H1 (cell line): ENCODE measurements around the gene CHST3. TPM values are rescaled to one million over a fixed set of nuclear protein-coding genes. Genes with fewer than 3 reads are reported as not detected.

ENCODE experiments used
- BCL11A ChIP-seq, 2 experiments: IDR thresholded peaks; one replicate each; pipeline ENCODE4 v1.6.1; 2011; ENCODE audit warnings: low read depth in 2 of 2, low read length in 2 of 2, mild to moderate bottlenecking in 2 of 2
- CHD7 ChIP-seq: fragments of 300-600 bp; sonication (generic); IDR thresholded peaks from 2 replicates; pipeline ENCODE4 v1.7.1; 2012; ENCODE audit warnings: low read length, moderate library complexity, mild to moderate bottlenecking, inconsistent platforms; ENCODE audit not compliant: insufficient replicate concordance
- CREB1 ChIP-seq: IDR thresholded peaks from 2 replicates; pipeline ENCODE4 v1.6.1; 2012; ENCODE audit warnings: inconsistent platforms
- EGR1 ChIP-seq: IDR thresholded peaks from 2 replicates; pipeline ENCODE4 v1.6.1; 2011; ENCODE audit warnings: low read depth, low read length, borderline replicate concordance
- NRF1 ChIP-seq: IDR thresholded peaks from 2 replicates; pipeline ENCODE4 v1.6.1; 2011; ENCODE audit warnings: mild to moderate bottlenecking, low read depth, low read length, improper control_type of control experiment
- POU5F1 ChIP-seq: IDR thresholded peaks from 2 replicates; pipeline ENCODE4 v1.6.1; 2011; ENCODE audit warnings: low read depth, mild to moderate bottlenecking, low read length, moderate library complexity
- SIN3A ChIP-seq, 2 experiments: IDR thresholded peaks in 1 of 2; conservative IDR thresholded peaks in 1 of 2; 2 replicates each; pipeline ENCODE4 v1.6.1; 2011 to 2012; ENCODE audit warnings: low read length in 2 of 2, improper control_type of control experiment in 1 of 2, low read depth in 1 of 2, mild to moderate bottlenecking in 1 of 2
- SP1 ChIP-seq: IDR thresholded peaks from 2 replicates; pipeline ENCODE4 v1.6.1; 2011; ENCODE audit warnings: low read depth, low read length
- SP2 ChIP-seq: IDR thresholded peaks from 2 replicates; pipeline ENCODE4 v1.6.1; 2012; ENCODE audit warnings: mild to moderate bottlenecking, low read length, inconsistent platforms
- SUZ12 ChIP-seq: fragments of 200-600 bp; sonication (generic); IDR thresholded peaks from 2 replicates; pipeline ENCODE4 v1.6.1; 2012; ENCODE audit warnings: mild to moderate bottlenecking, inconsistent platforms, low read length, moderate library complexity, mixed read lengths
- TEAD4 ChIP-seq: IDR thresholded peaks from 2 replicates; pipeline ENCODE4 v1.6.1; 2012; ENCODE audit warnings: low read depth, low read length, inconsistent platforms, mixed read lengths
- polyA plus RNA-seq, 7 experiments: library from polyadenylated mRNA; depleted of rRNA in 3 of 7; stranded (reverse) in 5 of 7; unstranded in 2 of 7; fragments of >200 nt in 5 of 7; fragments of 200-250 nt in 2 of 7; gene quantifications; 1 replicate in 5 of 7; 2 replicates in 1 of 7; 4 replicates in 1 of 7; pipeline versions ENCODE4 v1.2.1 to v1.2.3, GENCODE V29; 2011 to 2013; ENCODE audit warnings: missing spikeins in 2 of 7, mixed read lengths in 2 of 7
- total RNA-seq: library from RNA; stranded (reverse); fragmentation: NEBNext Ultra II Directional; extraction: Animal tissue kit (Norgen Biotek cat#: 25700); gene quantifications from 2 replicates; pipeline ENCODE4 v1.2.1, GENCODE V29; 2021

The CHST3 gene
- total and polyA plus RNA-seq, 2 of the 8 experiments (the other 6 are each of a cell fraction or from before 2014, with no cell fraction given), result 2.0 to 5.8 TPM

GRCh38 chr10:72020914-72021809, 57.0 kb downstream of the CHST3 start (continued):
- TF ChIP-seq CHD7 (no peak), EGR1 (no peak), SIN3A (conservative IDR thresholded peaks at IDR 0.05 in 1 of 2, IDR thresholded peaks at IDR 0.05 in 1 of 2; ENCODE audit: low read depth in 1 of 2, low read length in 2 of 2) (no peak), NRF1 (no peak), POU5F1 (no peak), BCL11A (IDR thresholded peaks at IDR 0.05; ENCODE audit: low read depth in 2 of 2, low read length in 2 of 2) (no peak), SUZ12 (no peak), SP1 (no peak), CREB1 (no peak), SP2 (no peak), TEAD4 (no peak)
